HepG2 (cell line): ENCODE results near the gene WDR18. TPM values are rescaled to one million over a fixed set of nuclear protein-coding genes. Genes with fewer than 3 reads are reported as not detected.

Source experiments
- FLYWCH1 ChIP-seq: sonication (generic); formaldehyde crosslinking; IDR thresholded peaks from 2 replicates; pipeline ENCODE4 v1.8.1; 2023; ENCODE audit warnings: mild to moderate bottlenecking, missing genetic modification reagents
- HMG20A ChIP-seq: IDR thresholded peaks from 2 replicates; pipeline ENCODE4 v1.6.1; 2016; ENCODE audit warnings: borderline replicate concordance
- SCMH1 ChIP-seq: sonication (generic); formaldehyde crosslinking; IDR thresholded peaks from 2 replicates; pipeline ENCODE4 v1.9.0; 2021; ENCODE audit warnings: missing genetic modification reagents, mild to moderate bottlenecking, borderline replicate concordance
- TEAD2 ChIP-seq: sonication (generic); formaldehyde crosslinking; IDR thresholded peaks from 2 replicates; pipeline ENCODE4 v1.9.0; 2021; ENCODE audit warnings: missing genetic modification reagents
- ZNF629 ChIP-seq: sonication (generic); formaldehyde crosslinking; conservative IDR thresholded peaks from 2 replicates; pipeline ENCODE4 v1.5.0; 2020; ENCODE audit warnings: missing genetic modification reagents
- ZZZ3 ChIP-seq: sonication (generic); formaldehyde crosslinking; IDR thresholded peaks from 2 replicates; pipeline ENCODE4 v1.4.0; 2020; ENCODE audit warnings: missing genetic modification reagents, mild to moderate bottlenecking, borderline replicate concordance
- polyA plus RNA-seq, 8 experiments: library from polyadenylated mRNA; depleted of rRNA in 3 of 8; stranded (reverse) in 7 of 8; unstranded in 1 of 8; fragments of >200 nt; fragmentation: Illumina TruSeq in 4 of 8; extraction: Trizol in 4 of 8; gene quantifications; 2 replicates each; pipeline versions ENCODE4 v1.2.1 to v1.2.3, GENCODE V29; 2011 to 2016; ENCODE audit warnings: low read depth in 4 of 8, missing spikeins in 1 of 8, mixed read lengths in 1 of 8; ENCODE audit not compliant: insufficient read depth in 1 of 8
- total RNA-seq, 5 experiments: library from RNA; depleted of rRNA; stranded (reverse); fragments of >200 nt; fragmentation: Illumina TruSeq; extraction: Trizol; gene quantifications; 2 replicates each; pipeline ENCODE4 v1.2.3, GENCODE V29; 2016; ENCODE audit warnings: low read depth in 1 of 5
- TF ChIP-seq, protein P1 (sequence below): sonication (generic); formaldehyde crosslinking; IDR thresholded peaks from 2 replicates; pipeline ENCODE4 v1.5.0; 2020; ENCODE audit warnings: mild to moderate bottlenecking, missing genetic modification reagents
- TF ChIP-seq, protein P2 (sequence below): sonication (generic); formaldehyde crosslinking; IDR thresholded peaks from 2 replicates; pipeline ENCODE4 v1.5.1; 2020; ENCODE audit warnings: missing genetic modification reagents, mild to moderate bottlenecking, borderline replicate concordance
- TF ChIP-seq, protein P3 (sequence below): sonication (generic); formaldehyde crosslinking; IDR thresholded peaks from 2 replicates; pipeline ENCODE4 v1.4.0; 2020; ENCODE audit warnings: missing genetic modification reagents, borderline replicate concordance
- TF ChIP-seq, protein P4 (sequence below), 2 experiments: sonication (generic) in 1 of 2; formaldehyde crosslinking in 1 of 2; IDR thresholded peaks; 2 replicates each; pipeline versions ENCODE4 v1.6.1 to v1.9.0; 2014 to 2022; ENCODE audit warnings: antibody characterized with exemption in 1 of 2, borderline replicate concordance in 1 of 2, inconsistent platforms in 1 of 2, low read depth in 1 of 2, missing genetic modification reagents in 1 of 2
- TF ChIP-seq, protein P5 (sequence below): sonication (generic); formaldehyde crosslinking; IDR thresholded peaks from 2 replicates; pipeline ENCODE4 v1.5.0; 2020; ENCODE audit warnings: mild to moderate bottlenecking, missing genetic modification reagents

Gene WDR18
- total and polyA plus RNA-seq, 2 of the 13 experiments (the other 11 are each of a cell fraction or from before 2014, with no cell fraction given): 36.4 to 47.6 TPM

DNA sequence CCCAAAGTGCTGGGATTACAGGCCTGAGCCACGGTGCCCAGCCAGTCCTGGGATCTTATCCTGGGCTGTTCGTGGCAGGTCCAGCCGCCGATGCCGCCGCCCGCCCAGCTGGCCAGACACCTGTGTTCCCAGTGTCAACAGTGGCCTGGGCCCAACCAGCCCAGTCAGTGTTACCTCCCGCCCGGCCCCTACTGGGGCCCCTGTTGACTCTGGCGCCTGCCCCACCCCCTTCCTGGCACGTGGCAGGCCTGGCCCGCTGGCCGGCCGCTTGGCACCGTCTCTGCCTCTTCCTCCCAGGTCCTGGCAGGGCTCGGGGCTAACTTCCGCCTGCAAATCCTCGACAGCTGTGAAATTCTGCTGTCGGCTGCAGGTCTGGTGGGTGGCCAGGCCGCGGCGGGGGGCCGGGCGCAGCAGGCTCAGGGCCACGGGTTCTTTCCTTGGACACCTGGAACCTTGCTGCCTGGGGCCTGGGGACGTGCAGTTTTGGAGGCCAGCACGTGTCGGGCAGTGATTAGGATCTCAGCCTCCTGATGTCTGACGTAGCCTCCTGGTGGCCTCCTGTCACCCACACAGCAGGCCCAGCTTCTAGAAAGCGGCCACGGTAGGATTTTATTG is 49.2 kb upstream of the WDR18 start (continued):
- TF ChIP-seq, protein P1, sequence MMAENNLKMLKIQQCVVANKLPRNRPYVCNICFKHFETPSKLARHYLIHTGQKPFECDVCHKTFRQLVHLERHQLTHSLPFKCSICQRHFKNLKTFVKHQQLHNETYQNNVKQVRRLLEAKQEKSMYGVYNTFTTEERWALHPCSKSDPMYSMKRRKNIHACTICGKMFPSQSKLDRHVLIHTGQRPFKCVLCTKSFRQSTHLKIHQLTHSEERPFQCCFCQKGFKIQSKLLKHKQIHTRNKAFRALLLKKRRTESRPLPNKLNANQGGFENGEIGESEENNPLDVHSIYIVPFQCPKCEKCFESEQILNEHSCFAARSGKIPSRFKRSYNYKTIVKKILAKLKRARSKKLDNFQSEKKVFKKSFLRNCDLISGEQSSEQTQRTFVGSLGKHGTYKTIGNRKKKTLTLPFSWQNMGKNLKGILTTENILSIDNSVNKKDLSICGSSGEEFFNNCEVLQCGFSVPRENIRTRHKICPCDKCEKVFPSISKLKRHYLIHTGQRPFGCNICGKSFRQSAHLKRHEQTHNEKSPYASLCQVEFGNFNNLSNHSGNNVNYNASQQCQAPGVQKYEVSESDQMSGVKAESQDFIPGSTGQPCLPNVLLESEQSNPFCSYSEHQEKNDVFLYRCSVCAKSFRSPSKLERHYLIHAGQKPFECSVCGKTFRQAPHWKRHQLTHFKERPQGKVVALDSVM (CRISPR knock-in tag): peak; percentile 77
- TF ChIP-seq TEAD2 (no peak), HMG20A (CRISPR knock-in tag) (peak; percentile 69), ZNF629 (CRISPR knock-in tag) (peak; percentile 60), SCMH1 (CRISPR knock-in tag) (no peak), ZZZ3 (CRISPR knock-in tag) (0 out of 2 replicates have a peak, but pooled peaks have one; percentile 43), FLYWCH1 (CRISPR knock-in tag) (no peak)
- TF ChIP-seq, protein P2, sequence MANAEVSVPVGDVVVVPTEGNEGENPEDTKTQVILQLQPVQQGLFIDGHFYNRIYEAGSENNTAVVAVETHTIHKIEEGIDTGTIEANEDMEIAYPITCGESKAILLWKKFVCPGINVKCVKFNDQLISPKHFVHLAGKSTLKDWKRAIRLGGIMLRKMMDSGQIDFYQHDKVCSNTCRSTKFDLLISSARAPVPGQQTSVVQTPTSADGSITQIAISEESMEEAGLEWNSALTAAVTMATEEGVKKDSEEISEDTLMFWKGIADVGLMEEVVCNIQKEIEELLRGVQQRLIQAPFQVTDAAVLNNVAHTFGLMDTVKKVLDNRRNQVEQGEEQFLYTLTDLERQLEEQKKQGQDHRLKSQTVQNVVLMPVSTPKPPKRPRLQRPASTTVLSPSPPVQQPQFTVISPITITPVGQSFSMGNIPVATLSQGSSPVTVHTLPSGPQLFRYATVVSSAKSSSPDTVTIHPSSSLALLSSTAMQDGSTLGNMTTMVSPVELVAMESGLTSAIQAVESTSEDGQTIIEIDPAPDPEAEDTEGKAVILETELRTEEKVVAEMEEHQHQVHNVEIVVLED: 0 out of 2 replicates have a peak, but pooled peaks have one; percentile 20
- TF ChIP-seq, protein P3, sequence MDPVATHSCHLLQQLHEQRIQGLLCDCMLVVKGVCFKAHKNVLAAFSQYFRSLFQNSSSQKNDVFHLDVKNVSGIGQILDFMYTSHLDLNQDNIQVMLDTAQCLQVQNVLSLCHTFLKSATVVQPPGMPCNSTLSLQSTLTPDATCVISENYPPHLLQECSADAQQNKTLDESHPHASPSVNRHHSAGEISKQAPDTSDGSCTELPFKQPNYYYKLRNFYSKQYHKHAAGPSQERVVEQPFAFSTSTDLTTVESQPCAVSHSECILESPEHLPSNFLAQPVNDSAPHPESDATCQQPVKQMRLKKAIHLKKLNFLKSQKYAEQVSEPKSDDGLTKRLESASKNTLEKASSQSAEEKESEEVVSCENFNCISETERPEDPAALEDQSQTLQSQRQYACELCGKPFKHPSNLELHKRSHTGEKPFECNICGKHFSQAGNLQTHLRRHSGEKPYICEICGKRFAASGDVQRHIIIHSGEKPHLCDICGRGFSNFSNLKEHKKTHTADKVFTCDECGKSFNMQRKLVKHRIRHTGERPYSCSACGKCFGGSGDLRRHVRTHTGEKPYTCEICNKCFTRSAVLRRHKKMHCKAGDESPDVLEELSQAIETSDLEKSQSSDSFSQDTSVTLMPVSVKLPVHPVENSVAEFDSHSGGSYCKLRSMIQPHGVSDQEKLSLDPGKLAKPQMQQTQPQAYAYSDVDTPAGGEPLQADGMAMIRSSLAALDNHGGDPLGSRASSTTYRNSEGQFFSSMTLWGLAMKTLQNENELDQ (CRISPR knock-in tag): no peak
- TF ChIP-seq, protein P4, sequence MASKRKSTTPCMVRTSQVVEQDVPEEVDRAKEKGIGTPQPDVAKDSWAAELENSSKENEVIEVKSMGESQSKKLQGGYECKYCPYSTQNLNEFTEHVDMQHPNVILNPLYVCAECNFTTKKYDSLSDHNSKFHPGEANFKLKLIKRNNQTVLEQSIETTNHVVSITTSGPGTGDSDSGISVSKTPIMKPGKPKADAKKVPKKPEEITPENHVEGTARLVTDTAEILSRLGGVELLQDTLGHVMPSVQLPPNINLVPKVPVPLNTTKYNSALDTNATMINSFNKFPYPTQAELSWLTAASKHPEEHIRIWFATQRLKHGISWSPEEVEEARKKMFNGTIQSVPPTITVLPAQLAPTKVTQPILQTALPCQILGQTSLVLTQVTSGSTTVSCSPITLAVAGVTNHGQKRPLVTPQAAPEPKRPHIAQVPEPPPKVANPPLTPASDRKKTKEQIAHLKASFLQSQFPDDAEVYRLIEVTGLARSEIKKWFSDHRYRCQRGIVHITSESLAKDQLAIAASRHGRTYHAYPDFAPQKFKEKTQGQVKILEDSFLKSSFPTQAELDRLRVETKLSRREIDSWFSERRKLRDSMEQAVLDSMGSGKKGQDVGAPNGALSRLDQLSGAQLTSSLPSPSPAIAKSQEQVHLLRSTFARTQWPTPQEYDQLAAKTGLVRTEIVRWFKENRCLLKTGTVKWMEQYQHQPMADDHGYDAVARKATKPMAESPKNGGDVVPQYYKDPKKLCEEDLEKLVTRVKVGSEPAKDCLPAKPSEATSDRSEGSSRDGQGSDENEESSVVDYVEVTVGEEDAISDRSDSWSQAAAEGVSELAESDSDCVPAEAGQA (IDR thresholded peaks at IDR 0.05; ENCODE audit: low read depth): 0 out of 2 replicates have a peak, but pooled peaks have one; percentile 30
- TF ChIP-seq, protein P4 (CRISPR knock-in tag; IDR thresholded peaks at IDR 0.05; ENCODE audit: borderline replicate concordance): no peak
- TF ChIP-seq, protein P5, sequence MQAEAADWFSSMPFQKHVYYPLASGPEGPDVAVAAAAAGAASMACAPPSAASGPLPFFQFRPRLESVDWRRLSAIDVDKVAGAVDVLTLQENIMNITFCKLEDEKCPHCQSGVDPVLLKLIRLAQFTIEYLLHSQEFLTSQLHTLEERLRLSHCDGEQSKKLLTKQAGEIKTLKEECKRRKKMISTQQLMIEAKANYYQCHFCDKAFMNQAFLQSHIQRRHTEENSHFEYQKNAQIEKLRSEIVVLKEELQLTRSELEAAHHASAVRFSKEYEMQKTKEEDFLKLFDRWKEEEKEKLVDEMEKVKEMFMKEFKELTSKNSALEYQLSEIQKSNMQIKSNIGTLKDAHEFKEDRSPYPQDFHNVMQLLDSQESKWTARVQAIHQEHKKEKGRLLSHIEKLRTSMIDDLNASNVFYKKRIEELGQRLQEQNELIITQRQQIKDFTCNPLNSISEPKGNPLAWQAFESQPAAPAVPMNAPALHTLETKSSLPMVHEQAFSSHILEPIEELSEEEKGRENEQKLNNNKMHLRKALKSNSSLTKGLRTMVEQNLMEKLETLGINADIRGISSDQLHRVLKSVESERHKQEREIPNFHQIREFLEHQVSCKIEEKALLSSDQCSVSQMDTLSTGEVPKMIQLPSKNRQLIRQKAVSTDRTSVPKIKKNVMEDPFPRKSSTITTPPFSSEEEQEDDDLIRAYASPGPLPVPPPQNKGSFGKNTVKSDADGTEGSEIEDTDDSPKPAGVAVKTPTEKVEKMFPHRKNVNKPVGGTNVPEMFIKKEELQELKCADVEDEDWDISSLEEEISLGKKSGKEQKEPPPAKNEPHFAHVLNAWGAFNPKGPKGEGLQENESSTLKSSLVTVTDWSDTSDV: no peak
